Lower leg skin (tissue), 3 donors: Measurements from ENCODE around the gene CD59.

ENCODE experiments used
- POLR2A ChIP-seq, 2 donors: fragments of 450-650 bp; IDR thresholded peaks; one replicate each; pipeline ENCODE4 v1.6.1; 2016 to 2017; ENCODE audit warnings: antibody characterized with exemption in 2 of 2, mild to moderate bottlenecking in 1 of 2, moderate library complexity in 1 of 2
- TF ChIP-seq, protein P1 (sequence below), 3 donors: fragments of 450-650 bp; IDR thresholded peaks; one replicate each; pipeline ENCODE4 v1.5.1; 2016; ENCODE audit warnings: antibody characterized with exemption in 3 of 3, mild to moderate bottlenecking in 3 of 3, moderate library complexity in 2 of 3

- TF ChIP-seq, protein P1, sequence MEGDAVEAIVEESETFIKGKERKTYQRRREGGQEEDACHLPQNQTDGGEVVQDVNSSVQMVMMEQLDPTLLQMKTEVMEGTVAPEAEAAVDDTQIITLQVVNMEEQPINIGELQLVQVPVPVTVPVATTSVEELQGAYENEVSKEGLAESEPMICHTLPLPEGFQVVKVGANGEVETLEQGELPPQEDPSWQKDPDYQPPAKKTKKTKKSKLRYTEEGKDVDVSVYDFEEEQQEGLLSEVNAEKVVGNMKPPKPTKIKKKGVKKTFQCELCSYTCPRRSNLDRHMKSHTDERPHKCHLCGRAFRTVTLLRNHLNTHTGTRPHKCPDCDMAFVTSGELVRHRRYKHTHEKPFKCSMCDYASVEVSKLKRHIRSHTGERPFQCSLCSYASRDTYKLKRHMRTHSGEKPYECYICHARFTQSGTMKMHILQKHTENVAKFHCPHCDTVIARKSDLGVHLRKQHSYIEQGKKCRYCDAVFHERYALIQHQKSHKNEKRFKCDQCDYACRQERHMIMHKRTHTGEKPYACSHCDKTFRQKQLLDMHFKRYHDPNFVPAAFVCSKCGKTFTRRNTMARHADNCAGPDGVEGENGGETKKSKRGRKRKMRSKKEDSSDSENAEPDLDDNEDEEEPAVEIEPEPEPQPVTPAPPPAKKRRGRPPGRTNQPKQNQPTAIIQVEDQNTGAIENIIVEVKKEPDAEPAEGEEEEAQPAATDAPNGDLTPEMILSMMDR (IDR thresholded peaks at IDR 0.05): no peak
- no peak for TF ChIP-seq POLR2A (IDR thresholded peaks at IDR 0.05)
These were observed 72.1 kb downstream of the CD59 start for GRCh38 chr11:33664166-33664565.
